GM21360 (cell line): ENCODE results near the gene PDE4DIP.
"Not testable (repeated sequence)": the region's sequence is repeated elsewhere in the genome, so short reads cannot be mapped to it uniquely, and the experiment has no call there.

Experiments used
- ATAC-seq: cut with Tn5 transposase; IDR thresholded peaks from one replicate; pipeline ENCODE4 v1.9.1; 2021; ENCODE audit warnings: mild to moderate bottlenecking, moderate library complexity; ENCODE audit not compliant: unreplicated experiment

PDE4DIP gene

DNA sequence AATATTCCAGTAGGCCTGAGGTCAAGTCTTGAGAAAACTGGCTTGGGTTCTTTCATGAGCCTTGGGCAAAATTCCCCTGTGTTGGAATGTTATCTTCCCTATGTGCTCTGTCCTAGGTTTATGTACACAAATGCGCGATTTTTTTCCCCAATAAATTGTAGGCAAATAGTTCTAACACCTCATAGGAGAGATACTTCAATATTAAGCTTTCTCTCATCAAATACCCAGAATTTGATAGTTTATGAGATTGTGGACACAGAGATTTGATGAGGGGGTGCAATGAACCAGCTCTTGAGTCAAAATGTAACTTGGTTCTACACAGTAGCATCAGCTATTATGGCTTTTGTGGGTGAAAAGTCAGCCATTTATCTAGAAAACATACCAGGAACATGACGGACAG lies 220.4 kb downstream of the PDE4DIP start:
- not testable (repeated sequence) for ATAC-seq

DNA sequence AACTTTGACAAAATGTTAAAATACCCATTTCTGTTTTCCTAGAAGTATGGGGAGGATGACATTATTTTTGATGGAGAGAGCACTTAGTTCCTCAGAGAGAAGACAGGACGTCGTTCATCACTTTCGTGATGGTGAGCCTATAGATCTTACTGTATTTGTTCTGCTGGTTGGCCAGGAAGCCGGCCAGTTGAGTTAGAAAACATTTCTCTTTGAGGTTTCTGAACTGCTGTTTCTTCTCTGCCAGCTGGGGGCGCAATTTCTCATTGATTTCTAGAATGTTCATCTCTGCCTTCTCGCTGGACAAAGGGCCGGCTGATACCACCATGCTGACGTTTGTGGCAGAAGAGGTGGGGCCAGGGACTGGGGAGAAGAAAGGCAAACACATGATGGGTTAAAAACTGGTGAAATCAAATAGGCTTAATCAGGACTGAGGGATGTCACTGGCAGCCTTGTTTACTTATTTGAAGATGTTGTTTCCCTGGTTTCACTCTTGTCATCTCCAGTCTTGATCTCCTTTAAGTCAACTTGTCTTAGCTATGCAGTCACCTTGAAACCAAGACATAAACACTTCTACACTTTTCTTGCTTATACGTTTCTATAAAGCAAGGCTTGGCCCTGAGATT lies 231.4 kb downstream of the PDE4DIP start:
- ATAC-seq, result not testable (repeated sequence)
